PC-9 (cell line): ENCODE results near the gene C2CD4B. TPM values are rescaled to one million over a fixed set of nuclear protein-coding genes. Genes with fewer than 3 reads are reported as not detected.

Experiments
- BruUV-seq: library from RNA; stranded (reverse); fragments of 400-500 nt; replicated peaks from 2 replicates; lab custom pipeline; 2021; lab: Mats Ljungman, UMichigan
- CTCF ChIA-PET: fragments of 300-600 bp; sonication (Branson Sonifier 250); formaldehyde crosslinking; loops from one replicate; lab custom pipeline; 2022; ENCODE audit warnings: antibody characterized with exemption; lab: Charles Lee
- POLR2A ChIA-PET: fragments of 300-600 bp; sonication (Branson Sonifier 250); formaldehyde crosslinking; loops from one replicate; lab custom pipeline; 2022; ENCODE audit warnings: antibody characterized with exemption; ENCODE audit not compliant: unreplicated experiment; lab: Charles Lee
- DNase-seq, 2 experiments: peaks; one replicate each; pipeline versions ENCODE4 v3.0.0 to v3.0.0-alpha.2; 2015 to 2022; ENCODE audit warnings: mixed read lengths in 1 of 2
- H2AFZ ChIP-seq: fragments of 200-600 bp; sonication (generic); 2 replicates; pipeline ENCODE4 v1.8.1; 2017; ENCODE audit warnings: antibody characterized with exemption
- H3F3A ChIP-seq: fragments of 200-600 bp; sonication (generic); 2 replicates; pipeline ENCODE4 v1.8.1; 2017; ENCODE audit warnings: antibody characterized with exemption, mild to moderate bottlenecking, low read depth; ENCODE audit not compliant: insufficient read depth
- H3K27ac ChIP-seq: fragments of 200-600 bp; sonication (generic); 2 replicates; pipeline ENCODE4 v1.6.1; 2016; ENCODE audit warnings: mixed run types
- H3K27me3 ChIP-seq: fragments of 200-600 bp; sonication (generic); 2 replicates; pipeline ENCODE4 v1.6.1; 2016; ENCODE audit warnings: low read depth, mixed run types; ENCODE audit not compliant: insufficient read depth
- H3K36me3 ChIP-seq: fragments of 200-600 bp; sonication (generic); 2 replicates; pipeline ENCODE4 v1.6.1; 2016; ENCODE audit warnings: low read depth, mixed run types
- H3K4me1 ChIP-seq: fragments of 200-600 bp; sonication (generic); replicated peaks from 2 replicates; pipeline ENCODE4 v1.6.1; 2016; ENCODE audit warnings: mixed run types; ENCODE audit not compliant: insufficient read depth
- H3K4me2 ChIP-seq: fragments of 200-600 bp; sonication (generic); 2 replicates; pipeline ENCODE4 v1.6.1; 2017; ENCODE audit warnings: mixed run types
- H3K4me3 ChIP-seq: fragments of 200-600 bp; sonication (generic); 2 replicates; pipeline ENCODE4 v1.6.1; 2016; ENCODE audit warnings: mixed run types
- H3K79me2 ChIP-seq: fragments of 200-600 bp; sonication (generic); 2 replicates; pipeline ENCODE4 v1.6.1; 2017; ENCODE audit warnings: low read depth, mixed run types
- H3K9me2 ChIP-seq: fragments of 200-600 bp; sonication (generic); 2 replicates; pipeline ENCODE4 v1.8.1; 2017; ENCODE audit warnings: mild to moderate bottlenecking; ENCODE audit not compliant: insufficient read depth
- H3K9me3 ChIP-seq: fragments of 200-600 bp; sonication (generic); 2 replicates; pipeline ENCODE4 v1.8.1; 2016; ENCODE audit warnings: low read depth; ENCODE audit not compliant: insufficient read depth
- H4K20me1 ChIP-seq: fragments of 200-600 bp; sonication (generic); 2 replicates; pipeline ENCODE4 v1.8.1; 2017; ENCODE audit not compliant: insufficient read depth
- EZH2 ChIP-seq: fragments of 200-600 bp; sonication (generic); IDR thresholded peaks from 2 replicates; pipeline ENCODE4 v1.8.0; 2017; ENCODE audit warnings: antibody characterized with exemption, low read depth
- intact Hi-C: fragments of 100-400 bp; cut with micrococcal nuclease; formaldehyde crosslinking; loops from one replicate; pipeline ENCODE4 v1.10.0; 2022; ENCODE audit not compliant: unreplicated experiment
- total RNA-seq: library from RNA; stranded (reverse); gene quantifications from 2 replicates; pipeline ENCODE4 v1.2.3, GENCODE V29; 2021
- TF ChIP-seq, protein P1 (sequence below): fragments of 200-600 bp; sonication (generic); conservative IDR thresholded peaks from 2 replicates; pipeline ENCODE4 v1.6.1; 2017; ENCODE audit warnings: mixed run types, antibody characterized with exemption, mild to moderate bottlenecking, moderate library complexity

Gene C2CD4B
- total RNA-seq, 1 experiment from 2014 or later, result not detected

DNA sequence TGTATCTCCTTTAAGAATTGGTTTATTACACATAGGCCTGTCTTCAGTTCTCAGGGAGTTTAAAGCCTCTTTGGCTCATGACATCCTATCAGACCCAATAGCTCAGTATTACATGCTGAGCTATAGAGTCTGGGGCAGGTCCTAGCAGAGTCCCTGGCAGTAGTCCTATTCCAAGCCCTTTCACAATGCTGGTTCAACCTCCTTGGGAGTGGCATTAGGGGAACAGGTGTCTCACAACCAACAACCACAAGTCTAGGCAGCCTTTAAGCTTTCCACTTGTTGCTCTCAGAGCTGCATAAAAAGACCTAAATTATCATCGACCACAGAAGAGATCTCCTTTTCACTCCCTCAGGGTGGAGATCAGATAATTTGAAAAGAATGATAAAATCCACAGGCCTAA lies 22.8 kb upstream of the C2CD4B start:
- Histone ChIP-seq H3K4me1 (no peaks in the 10 kb centered on the region), H3K4me3 (no peak overlapping the region), H3K27me3 (no peaks in the 10 kb centered on the region; the same call in 1 of the 2 replicates), H3K4me2 (no peak overlapping the region), H3K9me3 (no peaks in the 10 kb centered on the region), H3K27ac (no peak overlapping the region), H3F3A (no peaks in the 10 kb centered on the region), H2AFZ (no peak overlapping the region), H3K9me2 (no peaks in the 10 kb centered on the region), H3K79me2 (no peaks in the 10 kb centered on the region), H4K20me1 (no peaks in the 10 kb centered on the region), H3K36me3 (no peaks in the 10 kb centered on the region)
- ChIA-PET POLR2A (no interaction called here), CTCF (no interaction called here)
- DNase-seq, result no peak
- no TSS peak for BruUV-seq
- intact Hi-C loops, result no loop called here
- TF ChIP-seq, protein P1, sequence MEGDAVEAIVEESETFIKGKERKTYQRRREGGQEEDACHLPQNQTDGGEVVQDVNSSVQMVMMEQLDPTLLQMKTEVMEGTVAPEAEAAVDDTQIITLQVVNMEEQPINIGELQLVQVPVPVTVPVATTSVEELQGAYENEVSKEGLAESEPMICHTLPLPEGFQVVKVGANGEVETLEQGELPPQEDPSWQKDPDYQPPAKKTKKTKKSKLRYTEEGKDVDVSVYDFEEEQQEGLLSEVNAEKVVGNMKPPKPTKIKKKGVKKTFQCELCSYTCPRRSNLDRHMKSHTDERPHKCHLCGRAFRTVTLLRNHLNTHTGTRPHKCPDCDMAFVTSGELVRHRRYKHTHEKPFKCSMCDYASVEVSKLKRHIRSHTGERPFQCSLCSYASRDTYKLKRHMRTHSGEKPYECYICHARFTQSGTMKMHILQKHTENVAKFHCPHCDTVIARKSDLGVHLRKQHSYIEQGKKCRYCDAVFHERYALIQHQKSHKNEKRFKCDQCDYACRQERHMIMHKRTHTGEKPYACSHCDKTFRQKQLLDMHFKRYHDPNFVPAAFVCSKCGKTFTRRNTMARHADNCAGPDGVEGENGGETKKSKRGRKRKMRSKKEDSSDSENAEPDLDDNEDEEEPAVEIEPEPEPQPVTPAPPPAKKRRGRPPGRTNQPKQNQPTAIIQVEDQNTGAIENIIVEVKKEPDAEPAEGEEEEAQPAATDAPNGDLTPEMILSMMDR, result no peak
- no peak for TF ChIP-seq EZH2

DNA sequence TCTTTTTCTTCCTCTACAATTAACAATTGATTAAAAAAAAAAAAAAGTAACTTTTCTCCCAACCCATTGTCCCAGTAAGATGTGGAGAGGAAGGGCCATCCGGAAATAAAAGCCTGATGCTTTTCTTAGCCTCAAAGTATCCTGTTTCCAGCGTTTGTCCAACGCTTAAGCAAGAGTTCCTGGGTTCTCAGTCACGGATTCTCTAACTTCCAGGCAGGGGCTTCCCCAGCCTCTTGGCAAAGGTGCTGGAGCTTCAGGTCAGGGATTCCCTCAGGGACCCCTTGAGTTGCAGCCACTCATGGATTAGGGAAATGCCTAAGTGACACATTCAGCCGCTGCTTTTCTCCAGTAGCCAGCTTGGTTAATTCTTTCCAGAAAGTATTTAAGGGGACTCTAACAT lies 22.3 kb upstream of the C2CD4B start:
- BruUV-seq, result no TSS peak
- H3K4me1 ChIP-seq, result no peaks in the 10 kb centered on the region

DNA sequence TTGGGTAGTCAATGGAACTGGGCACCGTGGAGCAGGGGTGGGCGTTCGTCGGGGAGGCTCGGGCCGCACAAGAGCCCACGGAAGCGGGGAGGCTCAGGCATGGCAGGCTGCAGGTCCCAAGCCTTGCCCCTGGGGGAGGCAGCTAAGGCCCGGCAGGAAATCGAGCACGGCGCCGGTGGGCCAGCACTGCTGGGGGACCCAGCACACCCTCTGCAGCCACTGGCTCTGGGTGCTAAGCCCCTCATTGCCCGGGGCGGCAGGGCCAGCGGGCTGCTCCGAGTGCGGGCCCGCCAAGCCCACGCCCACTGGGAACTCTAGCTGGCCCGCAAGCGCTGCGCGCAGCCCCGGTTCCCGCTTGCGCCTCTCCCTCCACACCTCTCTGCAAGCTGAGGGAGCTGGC lies 21.5 kb upstream of the C2CD4B start:
- Histone ChIP-seq H3K36me3 (no peaks in the 10 kb centered on the region), H3K79me2 (no peaks in the 10 kb centered on the region), H3K4me3 (no peak overlapping the region), H3K27ac (no peak overlapping the region), H3F3A (no peaks in the 10 kb centered on the region), H2AFZ (no peak overlapping the region), H3K9me2 (no peaks in the 10 kb centered on the region), H3K27me3 (no peaks in the 10 kb centered on the region; the same call in 1 of the 2 replicates), H3K4me1 (no peaks in the 10 kb centered on the region), H4K20me1 (no peaks in the 10 kb centered on the region), H3K9me3 (no peaks in the 10 kb centered on the region), H3K4me2 (no peak overlapping the region)
- ChIA-PET POLR2A (no interaction called here), CTCF (no interaction called here)
- TF ChIP-seq, protein P1, result no peak
- TF ChIP-seq EZH2, result no peak
- no peak for DNase-seq
- intact Hi-C loops, result no loop called here
- no TSS peak for BruUV-seq

More for the DNA sequence above, 22.3 kb upstream of the C2CD4B start:
- TF ChIP-seq EZH2, result no peak
- TF ChIP-seq, protein P1, result no peak
- ChIA-PET POLR2A (no interaction called here), CTCF (no interaction called here)
- Histone ChIP-seq H2AFZ (no peak overlapping the region), H3K4me2 (no peak overlapping the region), H3F3A (no peaks in the 10 kb centered on the region), H3K9me3 (no peaks in the 10 kb centered on the region), H3K27me3 (no peaks in the 10 kb centered on the region; the same call in 1 of the 2 replicates), H3K36me3 (no peaks in the 10 kb centered on the region), H3K9me2 (no peaks in the 10 kb centered on the region), H3K27ac (no peak overlapping the region), H4K20me1 (no peaks in the 10 kb centered on the region), H3K79me2 (no peaks in the 10 kb centered on the region), H3K4me3 (no peak overlapping the region)
- intact Hi-C loops, result no loop called here
- DNase-seq, result no peak
